Medulla oblongata (tissue), 1 donor: ENCODE measurements around the gene MGAT4A.

Experiments used
- DNase-seq: peaks from one replicate; pipeline ENCODE4 v3.0.0-alpha.2; 2015; ENCODE audit errors: extremely low spot score

MGAT4A gene

DNA sequence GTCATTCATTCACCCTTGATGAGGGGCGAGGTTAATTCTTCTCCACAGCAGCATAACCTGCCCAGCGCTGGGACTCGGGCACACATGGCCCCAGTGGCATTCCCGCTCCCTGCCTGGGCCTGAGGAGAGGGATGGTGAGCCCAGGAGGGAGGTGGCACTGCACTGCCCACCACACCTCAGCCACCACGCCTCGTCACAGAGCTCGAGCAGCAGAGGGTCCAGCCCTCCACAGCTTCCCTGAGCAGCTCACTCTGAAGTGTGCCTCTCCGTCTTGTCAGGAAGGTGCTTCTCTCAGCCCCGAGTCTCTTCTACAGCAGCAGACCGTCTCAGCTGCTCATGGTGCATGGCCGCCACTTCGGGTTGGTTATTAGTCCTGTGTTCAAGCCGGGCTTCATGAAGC is 157.5 kb downstream of the MGAT4A start:
- no peak for DNase-seq

DNA sequence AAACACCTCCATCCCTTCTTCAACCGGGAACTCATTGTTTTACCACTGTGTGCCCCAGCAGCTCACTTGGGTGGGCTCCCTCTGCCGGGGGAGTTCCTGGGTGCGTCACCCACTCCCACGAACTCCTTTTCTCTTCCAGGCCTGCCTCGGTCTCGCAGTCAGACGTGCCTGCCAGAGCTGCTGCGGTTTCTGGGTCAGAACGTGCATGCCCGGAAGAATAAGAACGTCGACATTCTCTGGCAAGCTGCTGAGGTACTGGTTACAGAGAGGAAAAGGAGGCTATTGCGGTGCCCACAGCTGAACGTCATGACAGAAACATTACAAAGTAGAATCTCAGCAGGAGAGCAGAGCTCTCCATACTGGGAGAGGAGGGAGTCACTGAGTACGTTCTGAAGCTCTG is 158.3 kb downstream of the MGAT4A start:
- DNase-seq = no peak

DNA sequence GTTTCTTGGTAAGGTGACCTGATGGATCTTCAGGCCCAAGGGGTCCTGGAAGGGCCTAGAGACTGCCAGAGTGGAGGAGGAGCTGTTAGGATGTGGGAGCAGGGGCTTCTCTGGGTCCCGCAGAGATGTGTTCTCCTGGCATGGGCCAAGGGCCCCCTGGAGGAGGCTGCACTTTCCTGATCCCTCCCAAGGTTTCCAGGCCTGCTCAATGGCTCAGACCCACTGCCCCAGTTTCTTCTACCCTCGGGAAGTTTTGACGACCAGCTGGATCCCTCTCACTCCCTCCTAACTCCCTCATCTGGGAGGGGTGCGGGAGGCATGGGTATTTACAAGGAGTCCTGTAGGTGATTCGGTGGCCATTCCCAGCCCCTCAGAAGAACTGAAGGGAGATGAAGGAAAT is 158.7 kb downstream of the MGAT4A start:
- no peak for DNase-seq

DNA sequence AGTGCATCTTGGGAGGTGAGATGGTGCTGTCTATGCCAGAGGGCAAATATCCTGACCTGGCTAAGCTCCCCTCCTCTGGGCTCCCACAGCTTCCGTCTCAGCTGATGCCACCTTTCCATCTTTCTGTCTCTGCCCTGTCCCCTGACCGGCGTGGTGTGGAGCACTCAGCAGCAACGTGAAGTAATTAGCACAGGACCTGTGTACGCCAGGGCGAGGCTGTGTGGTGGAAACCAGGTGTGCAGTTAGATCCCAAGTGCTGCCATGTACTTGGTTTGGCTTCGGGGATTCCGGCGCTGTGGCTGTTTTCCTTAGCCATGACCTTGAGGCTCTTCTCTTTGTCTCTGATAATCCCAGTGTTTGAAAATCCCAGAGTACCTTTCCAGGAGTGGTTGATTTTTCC is 159.1 kb downstream of the MGAT4A start:
- DNase-seq = no peak

DNA sequence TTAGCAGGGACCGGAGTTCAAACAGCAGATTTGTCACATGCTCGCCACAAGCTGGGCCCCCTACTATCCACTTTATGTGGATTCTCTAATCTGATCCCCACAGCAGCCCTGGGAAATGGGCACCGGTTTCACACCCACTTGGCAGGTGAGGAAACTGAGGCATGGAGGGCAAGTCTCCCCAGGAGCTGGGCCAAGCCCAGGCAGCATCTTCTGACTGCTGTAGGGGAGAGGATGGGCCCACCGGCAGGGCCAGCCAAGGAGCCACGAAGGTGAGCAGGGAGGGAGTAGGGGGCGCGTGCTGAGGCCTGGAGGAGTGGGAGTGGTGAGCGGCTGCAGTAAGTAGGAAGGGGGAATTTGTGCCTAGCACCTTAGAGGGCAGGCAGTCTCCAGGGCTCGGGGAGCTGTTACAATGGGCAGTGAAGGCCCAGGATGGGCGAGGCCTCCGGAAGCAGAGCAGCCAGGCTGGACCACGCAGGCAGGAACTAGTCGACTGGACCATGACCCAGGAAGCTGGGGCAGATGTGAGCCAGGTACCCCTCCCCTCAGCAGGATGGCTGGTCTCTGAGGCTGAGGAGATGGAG is 159.7 kb downstream of the MGAT4A start:
- DNase-seq = no peak

DNA sequence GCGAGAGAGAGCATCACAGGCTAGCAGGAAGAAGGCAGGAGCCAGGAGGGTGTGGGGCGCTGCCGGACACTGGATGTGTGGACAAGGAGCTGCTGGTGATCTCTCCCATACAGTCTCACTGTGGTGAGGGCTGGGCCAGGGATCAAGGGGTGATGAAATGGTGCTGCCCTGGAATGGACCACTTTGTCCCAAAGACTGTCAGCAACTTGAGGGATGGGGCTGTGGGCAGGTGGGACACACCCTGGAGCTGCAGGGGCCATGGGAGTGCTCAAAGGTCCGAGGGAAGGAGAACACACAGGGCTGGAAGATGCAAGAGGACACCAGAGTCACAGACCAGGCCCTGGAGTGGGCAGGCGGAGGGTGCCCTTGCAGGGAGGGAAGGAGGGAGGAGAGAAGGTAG is 160.6 kb downstream of the MGAT4A start:
- DNase-seq = no peak

DNA sequence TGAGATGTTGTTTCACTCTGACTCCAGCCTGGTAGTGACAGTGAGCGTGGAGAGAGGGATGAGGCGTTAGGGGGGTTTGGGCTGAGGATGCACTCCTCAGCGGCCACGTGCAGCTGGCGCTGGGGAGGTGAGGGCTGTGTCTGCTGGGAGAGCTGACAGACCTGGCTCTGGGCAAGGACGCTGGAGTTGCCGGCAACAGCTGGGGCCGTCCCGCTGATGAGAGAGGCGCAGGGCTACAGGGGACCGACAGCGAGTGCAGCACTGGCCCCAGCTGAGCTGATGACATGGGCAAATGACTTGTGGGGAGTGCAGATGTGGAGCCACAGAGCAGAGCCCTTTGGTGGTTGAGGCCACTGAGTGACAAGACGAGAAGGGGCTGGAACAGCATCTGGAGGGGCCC is 161.0 kb downstream of the MGAT4A start:
- no peak for DNase-seq

DNA sequence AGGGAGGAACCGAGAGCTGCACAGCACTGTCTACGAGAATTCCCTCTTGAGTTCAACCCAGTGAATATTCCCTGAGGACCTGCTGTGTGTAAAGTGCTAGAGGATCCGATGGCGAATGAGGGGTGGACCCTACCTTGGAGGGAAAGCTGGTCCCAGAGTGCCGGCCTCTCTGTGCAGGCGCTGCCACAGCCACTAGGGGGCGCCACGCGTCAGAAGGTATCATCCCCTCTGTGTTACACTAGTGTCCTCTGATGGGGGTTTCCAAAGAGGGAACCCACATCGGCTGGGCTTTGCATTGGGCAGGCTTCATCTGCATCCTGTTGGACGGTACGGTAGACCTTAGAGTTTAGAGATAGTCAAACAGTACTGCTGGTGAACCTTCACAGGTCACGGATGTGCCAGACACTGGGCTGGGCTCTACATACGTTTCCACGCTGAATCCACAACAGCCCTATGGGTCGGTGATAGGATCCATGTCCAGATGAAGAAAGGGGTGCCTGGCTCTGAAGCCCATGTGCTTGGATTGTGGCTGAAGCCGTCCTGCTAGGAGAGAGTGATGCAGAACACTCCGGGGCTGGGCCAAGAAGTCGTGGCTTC is 161.6 kb downstream of the MGAT4A start:
- no peak for DNase-seq
